GM12865 (cell line): ENCODE results near the gene C3orf62.

Experiments used
- DNase-seq: peaks from one replicate; pipeline ENCODE4 v3.0.0; 2010; ENCODE audit warnings: low read depth
- H3K4me3 ChIP-seq: 2 replicates; pipeline ENCODE4 v1.5.1; 2011; ENCODE audit warnings: mild to moderate bottlenecking, low read depth, low read length, control low read depth
- CTCF ChIP-seq: IDR thresholded peaks from 2 replicates; pipeline ENCODE4 v1.5.1; 2011; ENCODE audit warnings: low read length, control low read depth, low read depth, inconsistent platforms; ENCODE audit not compliant: insufficient read depth; ENCODE audit errors: missing control alignments

Gene C3orf62

GRCh38 chr3:49269443-49270155 is 7.4 kb downstream of the C3orf62 start:
- no peak for DNase-seq
- TF ChIP-seq CTCF = no peak
- no peak overlapping the region for H3K4me3 ChIP-seq

DNA sequence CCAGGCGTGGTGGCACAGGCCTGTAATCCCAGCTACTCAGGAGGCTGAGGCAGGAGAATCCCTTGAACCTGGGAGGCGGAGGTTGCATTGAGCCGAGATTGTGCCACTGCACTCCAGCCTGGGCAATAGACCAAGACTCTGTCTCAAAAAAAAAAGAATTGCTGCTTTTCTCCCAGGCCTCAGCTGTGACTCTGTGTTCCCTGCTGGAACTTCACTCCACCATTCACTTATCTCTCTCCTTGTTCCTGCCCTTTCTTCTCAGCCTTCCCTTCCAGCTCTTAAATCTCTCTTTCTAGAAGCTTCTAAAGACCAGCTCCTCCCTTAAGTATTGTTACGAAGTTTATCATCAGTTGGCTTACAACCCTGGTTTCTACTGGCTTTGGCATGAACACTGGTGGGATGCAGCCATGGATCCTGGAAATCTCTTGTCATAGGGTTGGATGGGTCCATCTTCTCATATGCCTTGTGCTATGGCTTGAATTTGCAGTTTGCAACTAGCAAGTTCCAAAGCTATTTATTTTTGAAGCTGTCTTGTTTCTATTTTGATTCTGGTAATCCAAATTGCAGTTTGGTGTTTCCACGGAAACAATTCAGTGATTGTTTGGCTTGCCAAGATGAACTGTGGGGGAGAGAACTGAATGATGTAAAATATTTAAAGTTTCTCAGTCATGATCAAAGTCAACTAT is 10.5 kb downstream of the C3orf62 start:
- no peak for DNase-seq
- no peak for TF ChIP-seq CTCF

GRCh38 chr3:49265661-49266386 is 11.2 kb downstream of the C3orf62 start:
- no peak for TF ChIP-seq CTCF
- no peak for DNase-seq
- no peak overlapping the region for H3K4me3 ChIP-seq

More for the DNA sequence above, 10.5 kb downstream of the C3orf62 start:
- H3K4me3 ChIP-seq = no peak overlapping the region

GRCh38 chr3:49263159-49263889 is 13.7 kb downstream of the C3orf62 start:
- DNase-seq = no peak
- TF ChIP-seq CTCF = no peak
- no peak overlapping the region for H3K4me3 ChIP-seq

GRCh38 chr3:49260806-49261324 is 16.2 kb downstream of the C3orf62 start:
- H3K4me3 ChIP-seq = no peak overlapping the region
- no peak for DNase-seq
- no peak for TF ChIP-seq CTCF

- DNase-seq = no peak
- no peak for TF ChIP-seq CTCF
- no peak overlapping the region for H3K4me3 ChIP-seq
These were observed 19.8 kb downstream of the C3orf62 start for GRCh38 chr3:49257187-49257586.
